PFSK-1 (cell line): ENCODE measurements around the gene FBXW9.

Experiments
- SIN3A ChIP-seq: IDR thresholded peaks from 2 replicates; pipeline ENCODE4 v1.6.1; 2012; ENCODE audit warnings: mild to moderate bottlenecking, low read length, moderate library complexity, borderline replicate concordance; ENCODE audit not compliant: insufficient read depth
- TAF1 ChIP-seq: IDR thresholded peaks from 2 replicates; pipeline ENCODE4 v1.6.1; 2012; ENCODE audit warnings: low read length, control low read depth, borderline replicate concordance; ENCODE audit not compliant: insufficient read depth

DNA sequence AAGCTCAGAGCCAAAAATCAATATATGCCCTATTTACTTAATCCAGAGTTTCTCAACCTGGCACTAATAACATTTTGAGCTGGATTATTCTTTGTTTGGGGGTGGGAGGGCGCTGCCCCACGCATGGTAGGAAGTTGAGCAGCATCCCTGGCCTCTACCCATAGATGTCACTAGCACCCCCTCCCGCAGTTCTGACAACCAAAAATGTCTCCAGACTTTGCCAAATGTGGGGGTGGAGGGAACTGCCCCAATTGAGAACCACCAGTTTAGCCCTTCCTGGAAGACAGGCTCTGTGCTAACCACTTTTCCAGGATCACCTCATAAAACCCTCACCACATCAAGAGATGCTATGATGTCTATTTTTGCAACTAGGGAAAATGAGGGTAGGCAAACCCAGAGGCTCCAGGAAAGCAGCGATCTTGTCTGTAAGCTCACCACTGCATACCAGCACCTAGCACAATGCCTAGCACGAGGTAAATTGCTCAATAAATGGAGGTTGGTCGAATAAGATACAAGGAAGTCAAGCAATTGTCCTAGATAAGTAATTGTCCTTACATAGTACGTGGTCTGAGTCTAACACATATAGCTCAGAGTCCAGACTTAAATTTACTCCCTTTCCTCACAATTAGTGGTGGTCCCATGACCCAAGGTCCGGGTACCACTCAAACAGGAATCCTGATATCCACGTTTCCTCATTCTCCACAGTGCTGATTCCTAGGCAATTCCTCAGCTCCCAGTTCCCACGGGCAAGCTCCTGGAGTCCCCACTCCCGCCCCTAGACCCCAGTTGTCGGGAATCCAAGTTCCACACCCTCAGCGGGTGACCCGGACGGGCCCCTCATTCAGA, 37.2 kb upstream of the FBXW9 start:
- peak; percentile 51; the same call in 1 of the 2 replicates for TF ChIP-seq TAF1
- TF ChIP-seq SIN3A: no peak
